NCI-H748 treated with DMSO at 0.1 percent for 48 hours (cell line): ENCODE results near the gene SLC17A2.

Experiments
- DNase-seq: peaks from one replicate; lab custom pipeline; 2025; lab: John Stamatoyannopoulos, UW

Gene SLC17A2

DNA sequence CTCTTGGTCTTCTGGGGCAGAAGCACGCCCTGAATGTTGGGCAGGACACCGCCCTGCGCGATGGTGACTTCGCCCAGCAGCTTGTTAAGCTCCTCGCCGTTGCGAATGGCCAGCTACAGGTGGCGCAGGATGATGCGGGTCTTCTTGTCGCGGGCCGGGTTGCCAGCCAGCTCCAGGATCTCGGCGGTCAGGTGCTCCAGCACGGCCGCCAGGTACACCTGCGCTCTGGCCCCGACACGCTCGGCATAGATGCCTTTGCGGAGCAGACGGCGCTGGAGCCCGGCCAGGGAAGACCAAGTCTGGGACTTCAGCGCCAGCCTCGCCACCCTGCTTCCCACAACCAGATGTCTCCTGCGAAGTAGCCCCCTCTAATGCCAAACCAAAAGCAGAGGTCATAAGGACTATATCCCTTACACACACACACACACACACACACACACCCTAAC lies 48.4 kb downstream of the SLC17A2 start:
- DNase-seq: no peak

DNA sequence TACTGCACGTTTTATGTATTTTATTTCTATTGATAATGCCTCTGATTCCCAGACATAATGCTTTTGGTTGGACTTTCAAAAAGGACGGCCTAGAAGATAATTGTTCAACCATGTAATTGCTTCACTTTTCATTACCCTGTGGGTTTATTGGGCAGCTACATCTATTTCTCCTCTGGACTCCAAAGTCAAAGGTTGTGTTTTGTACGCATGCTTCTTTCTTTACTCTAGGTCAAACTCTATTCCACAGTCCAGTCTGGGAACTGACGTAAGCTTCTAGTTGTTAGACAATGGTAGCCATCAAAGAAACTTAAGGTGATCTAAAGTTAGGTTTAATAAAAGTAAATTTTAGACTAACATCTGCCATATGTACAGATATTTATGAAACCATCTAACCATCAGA lies 49.9 kb downstream of the SLC17A2 start:
- DNase-seq: no peak

DNA sequence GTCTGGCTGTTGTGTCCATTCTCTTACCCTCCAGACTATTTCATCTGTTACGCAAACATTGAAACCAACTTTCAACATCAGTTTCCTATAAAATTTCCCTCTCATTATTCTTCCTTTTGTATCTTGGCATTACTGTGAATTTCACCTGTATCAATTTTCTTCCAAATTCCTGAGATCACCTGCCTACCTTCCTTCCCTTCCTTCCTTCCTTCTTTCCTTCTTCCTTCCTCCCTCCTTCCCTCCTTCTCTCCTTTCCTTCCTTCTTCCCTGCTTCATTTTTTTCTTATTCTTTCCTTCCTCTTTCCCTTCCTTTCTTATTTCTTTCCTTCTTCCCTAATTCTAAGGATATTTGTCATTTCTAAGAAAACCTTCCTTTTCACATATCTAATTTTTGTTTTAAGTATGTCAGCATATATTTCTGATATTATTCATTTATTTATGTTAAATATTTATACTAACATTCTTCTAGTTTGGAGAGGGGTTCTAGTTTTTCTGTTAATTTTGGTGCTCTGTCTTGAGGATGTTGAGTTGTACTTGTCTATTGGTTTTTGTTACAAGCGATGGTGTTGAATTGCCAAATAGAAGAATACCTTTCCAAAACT lies 51.7 kb downstream of the SLC17A2 start:
- no peak for DNase-seq

DNA sequence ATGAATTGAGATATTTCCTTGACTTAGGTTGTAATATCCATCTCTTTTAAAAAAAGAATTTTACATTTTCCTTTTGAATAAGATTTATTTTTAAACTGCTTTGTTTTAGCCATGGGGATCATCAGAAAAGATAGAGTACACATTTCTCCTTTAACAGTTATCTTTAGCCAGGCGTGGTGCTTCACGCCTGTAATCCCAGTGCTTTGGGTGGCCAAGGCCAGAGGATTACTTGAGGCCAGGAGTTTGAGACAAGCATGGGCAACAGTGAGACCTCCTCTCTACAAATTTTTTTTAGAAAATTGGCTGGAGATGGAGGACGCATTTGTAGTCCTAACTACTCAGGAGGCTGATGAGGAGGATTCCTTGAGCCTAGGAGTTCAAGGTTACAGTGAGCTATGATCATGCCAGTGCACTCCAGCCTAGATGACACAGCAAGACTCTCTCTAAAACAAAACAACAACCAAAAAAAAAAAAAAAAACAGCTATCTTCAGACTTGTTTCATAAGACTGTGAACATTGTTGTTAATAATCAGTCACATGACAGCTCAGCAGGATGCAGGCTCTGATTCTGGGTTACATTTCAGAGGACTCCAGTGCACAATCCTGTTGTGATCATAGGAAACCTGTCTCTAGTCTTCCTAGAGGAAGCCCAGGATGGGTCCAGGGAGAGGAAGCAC lies 54.4 kb downstream of the SLC17A2 start:
- DNase-seq: no peak

DNA sequence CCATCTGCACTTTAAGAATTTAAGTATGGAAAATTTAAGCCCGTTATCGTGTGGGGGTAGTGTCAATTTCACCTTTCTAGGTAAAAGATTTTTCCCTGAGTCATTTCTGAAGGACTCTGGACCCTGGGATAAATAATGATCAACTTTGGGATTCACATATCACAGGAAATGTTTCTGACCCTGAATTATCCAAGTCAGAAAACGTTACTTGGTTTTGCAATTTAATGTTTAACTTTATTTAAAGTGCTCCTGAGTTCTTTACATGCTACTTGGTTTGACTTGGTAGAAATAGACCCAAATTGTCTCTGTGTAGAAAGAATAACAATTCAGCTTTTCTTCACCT lies 55.0 kb downstream of the SLC17A2 start:
- no peak for DNase-seq

DNA sequence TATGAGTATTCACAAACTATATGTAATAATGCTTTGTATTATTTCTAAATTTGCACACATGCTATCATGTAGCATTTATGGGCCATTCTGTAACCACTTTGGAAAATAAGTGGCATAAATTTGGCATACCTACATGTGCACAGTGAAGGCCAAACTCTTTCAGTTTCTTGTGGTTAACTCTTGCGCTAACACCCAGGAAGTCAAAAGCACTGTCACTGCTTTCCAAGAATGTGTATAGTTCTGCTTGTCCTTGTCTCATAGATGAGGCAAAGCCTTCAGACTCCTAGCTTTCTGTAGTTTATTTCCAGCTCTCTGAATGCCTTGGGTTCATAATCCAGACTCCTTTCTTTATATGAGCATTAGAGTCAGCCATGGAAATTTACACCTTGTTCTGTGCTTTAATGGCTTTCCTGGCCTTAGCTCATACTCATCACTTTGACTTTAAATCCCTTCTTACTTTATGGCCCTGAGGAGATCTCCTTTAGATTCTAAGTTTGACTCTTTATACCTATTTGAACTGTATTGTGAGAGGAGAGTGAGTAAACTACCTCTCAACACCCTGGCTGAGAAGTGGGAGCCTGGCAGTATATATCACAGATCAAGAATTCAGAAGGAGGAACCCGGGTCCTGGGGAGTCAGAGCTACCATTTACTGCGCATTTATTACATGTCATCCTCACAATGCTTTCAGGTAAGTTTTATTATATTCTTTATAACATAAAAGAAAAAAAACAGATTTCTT lies 55.5 kb downstream of the SLC17A2 start:
- DNase-seq: no peak

DNA sequence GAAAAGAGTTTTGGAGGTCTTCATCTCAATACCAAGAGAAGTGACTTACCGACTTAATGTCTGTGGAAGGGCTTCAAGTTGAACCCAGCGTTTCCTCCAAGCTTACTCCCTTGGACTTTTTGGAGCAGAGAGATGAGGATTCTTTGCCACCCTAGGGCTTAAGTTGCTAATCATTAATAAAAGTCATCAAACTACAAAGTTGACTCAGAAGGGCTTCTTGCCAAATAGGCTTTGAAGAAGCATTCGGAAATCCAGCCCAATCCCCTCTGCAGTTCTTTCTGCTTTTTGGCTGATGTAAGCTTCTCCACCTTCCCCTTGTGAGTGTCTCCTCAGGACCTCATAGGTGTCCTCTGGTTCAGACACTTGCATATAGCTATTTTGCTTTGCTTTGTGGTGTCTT lies 56.4 kb downstream of the SLC17A2 start, which contains the start of gene SLC17A3:
SLC17A3 (minus strand) TSS at position 126 of the 400 bp plus-strand sequence. CDS start 5,856 bp downstream, outside the sequence.
- no peak for DNase-seq

DNA sequence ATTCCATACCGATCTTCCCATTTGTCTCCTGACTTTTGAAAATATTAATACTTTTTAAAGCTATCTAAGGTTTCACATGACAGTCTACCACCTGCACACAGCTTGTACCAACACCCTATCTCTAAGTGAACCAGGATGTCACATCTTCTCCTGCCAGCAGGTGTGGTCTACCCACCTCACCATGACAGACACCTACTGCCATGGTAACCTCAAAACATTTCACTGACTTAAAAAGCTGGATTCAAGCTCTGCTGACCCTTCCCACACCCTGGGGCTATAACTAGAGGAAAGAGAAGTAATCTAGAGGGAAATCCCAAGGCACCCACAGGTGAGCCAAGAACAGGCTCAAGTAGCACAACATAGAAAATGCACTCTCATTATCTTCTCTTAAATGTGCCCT lies 57.7 kb downstream of the SLC17A2 start:
- DNase-seq: no peak

DNA sequence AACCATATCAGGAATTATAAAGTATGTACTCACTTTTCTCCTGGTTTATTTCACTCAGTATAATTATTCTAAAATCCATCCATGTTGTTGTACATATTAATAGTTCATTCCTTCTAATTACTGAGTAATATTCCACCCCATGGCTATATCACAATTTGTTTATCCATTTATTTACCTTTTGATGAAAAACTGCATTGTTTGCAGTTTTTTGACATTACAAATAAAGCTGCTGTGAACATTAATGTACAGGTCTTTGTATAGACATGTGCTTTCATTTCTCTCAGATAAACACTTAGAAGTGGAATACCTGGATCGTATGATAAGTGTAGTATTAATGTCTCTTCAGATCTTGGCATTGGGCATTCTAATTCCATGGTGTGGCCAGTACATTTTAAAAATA lies 60.7 kb downstream of the SLC17A2 start:
- DNase-seq: no peak

DNA sequence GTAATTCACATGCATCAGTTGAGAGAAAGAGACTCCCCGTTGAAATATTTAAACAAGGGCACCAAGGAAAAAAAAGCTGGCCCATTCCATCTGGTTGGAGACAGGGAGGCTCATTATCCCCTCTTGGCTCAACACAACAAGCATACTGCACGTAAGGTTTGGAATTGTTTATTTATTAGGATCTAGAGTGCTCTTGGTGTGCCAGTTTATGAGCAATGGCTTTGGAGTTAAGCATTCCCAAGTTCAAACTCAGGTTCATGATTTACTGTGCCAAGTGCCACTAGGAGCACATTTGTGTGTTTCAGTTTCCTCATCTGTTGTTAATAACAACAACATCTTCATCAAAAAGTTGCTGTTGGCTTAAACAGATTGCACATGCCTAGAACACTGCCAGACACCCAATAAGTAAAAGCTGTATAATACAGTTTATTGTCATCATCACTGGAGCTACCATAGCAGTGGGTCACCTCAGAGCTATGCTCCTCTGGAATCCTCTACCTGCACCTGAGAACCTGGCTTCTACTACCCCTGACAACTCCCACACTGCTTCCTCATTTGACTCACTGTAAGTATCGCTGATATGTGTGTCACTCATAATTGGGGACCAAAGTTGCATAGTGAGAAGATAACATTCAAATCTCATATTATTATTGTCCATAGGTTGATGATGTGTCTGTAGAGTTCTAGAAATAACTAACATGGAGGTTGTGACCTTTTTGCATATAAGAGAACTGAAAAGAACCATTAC lies 61.9 kb downstream of the SLC17A2 start:
- no peak for DNase-seq

DNA sequence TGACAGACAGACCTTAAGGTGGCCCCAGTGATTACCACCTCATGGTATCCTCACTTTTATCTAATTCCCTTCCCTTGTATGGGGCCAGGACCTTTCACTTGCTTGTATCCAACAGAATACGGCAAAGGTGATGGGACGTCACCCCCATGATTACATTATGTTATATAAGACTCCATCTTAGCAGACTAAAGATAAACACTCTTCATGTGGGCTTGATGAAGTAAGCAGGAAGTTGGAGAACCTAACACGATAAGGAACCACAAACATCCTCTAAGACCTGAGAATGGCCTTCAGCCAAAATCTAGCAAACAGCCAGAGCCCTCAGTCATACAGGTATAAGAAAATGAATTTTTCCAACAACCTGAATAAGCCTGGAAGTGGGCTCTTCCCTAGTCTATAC lies 64.5 kb downstream of the SLC17A2 start:
- no peak for DNase-seq

DNA sequence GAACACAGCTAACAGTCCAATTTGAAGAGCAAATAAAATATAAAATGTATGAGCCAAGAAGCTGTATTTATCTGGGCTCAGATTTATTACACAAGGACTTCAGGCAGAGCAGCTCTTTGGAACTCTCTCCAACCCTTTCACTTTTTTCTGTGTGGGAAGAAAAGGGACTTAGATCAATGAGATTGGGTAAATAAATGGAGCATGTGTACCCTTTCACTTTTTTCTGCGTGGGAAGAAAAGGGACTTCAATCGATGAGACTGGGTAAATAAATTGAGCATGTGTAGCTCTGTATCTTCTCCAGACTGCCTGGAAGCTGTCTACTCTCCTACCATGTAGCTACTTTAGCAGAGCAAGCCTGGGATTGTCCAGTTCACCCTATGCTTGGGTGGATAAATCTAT lies 67.1 kb downstream of the SLC17A2 start:
- no peak for DNase-seq
